RPMI7951 (cell line): ENCODE results near the gene SMARCB1. TPM values are rescaled to one million over a fixed set of nuclear protein-coding genes. Genes with fewer than 3 reads are reported as not detected.
A peak's percentile ranks its signal among the peaks of the same experiment; 100 is the strongest.

Experiments used
- DNase-seq: peaks from one replicate; pipeline ENCODE4 v3.0.0-alpha.2; 2012; ENCODE audit warnings: low read depth
- total RNA-seq: library from RNA; depleted of rRNA; stranded (reverse); fragments of >200 nt; shearing (Covaris generic); gene quantifications from 2 replicates; pipeline ENCODE4 v1.2.3, GENCODE V29; 2014; rRNA removed

Gene SMARCB1
- 72.3 and 77.3 TPM in 2 replicates for total RNA-seq

DNA sequence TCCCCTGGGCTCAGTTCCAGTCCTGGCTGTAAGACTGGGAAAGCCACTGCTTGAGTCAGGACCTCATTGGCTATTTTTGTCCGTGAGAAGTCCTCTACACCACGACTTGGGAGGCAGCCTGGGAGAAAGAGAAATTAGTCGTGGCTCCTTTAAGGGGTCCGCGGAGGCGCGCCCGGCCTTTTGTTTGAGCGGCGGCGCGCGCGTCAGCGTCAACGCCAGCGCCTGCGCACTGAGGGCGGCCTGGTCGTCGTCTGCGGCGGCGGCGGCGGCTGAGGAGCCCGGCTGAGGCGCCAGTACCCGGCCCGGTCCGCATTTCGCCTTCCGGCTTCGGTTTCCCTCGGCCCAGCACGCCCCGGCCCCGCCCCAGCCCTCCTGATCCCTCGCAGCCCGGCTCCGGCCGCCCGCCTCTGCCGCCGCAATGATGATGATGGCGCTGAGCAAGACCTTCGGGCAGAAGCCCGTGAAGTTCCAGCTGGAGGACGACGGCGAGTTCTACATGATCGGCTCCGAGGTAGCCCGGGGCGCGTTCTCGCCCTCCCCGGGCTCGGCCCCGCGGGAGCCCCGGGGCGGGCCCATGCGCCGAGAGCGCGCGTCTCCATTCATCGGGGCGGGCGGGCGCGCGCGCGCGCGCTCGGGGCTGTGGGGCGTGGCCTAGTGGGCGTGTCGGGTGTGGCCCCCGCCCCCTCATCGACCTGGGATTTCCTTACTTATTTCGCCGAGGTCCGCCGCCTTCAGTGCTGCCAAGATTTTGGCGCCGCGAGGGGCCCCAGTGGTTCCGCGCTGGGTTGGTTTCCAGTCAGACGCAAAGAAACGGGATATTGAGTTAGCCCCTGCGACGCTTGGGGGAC is at the start of gene SMARCB1:
TSS of gene SMARCB1 (plus strand) at position 215 of the 848 bp plus-strand sequence. CDS start at position 419, 204 bp downstream.
- DNase-seq, result peak; percentile 95

- DNase-seq, result no peak
Measured at GRCh38 chr22:23737696-23738095, 49.1 kb upstream of the SMARCB1 start.

- peak; percentile 32 for DNase-seq
Measured at GRCh38 chr22:23742505-23743264, 44.1 kb upstream of the SMARCB1 start.

DNA sequence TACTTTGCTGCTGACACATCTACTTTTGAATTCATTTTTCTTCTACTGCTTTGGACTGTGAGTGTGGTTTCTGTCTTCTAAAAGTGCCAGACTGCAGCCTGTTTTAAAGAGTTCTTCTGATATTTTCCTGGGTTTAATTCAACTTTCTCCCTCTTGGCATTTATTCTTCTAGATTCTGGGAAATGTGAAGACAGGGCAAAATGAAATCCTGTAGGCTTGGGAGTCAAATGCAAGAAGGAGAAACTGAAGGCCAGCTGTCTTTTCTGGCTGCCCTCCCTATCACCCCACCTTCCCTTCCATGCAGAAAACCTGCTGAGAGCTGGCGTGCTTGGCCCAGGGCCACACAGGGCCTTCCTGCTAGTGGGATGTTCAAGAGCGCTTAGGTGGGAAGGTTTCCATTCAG is 43.5 kb upstream of the SMARCB1 start:
- no peak for DNase-seq

- DNase-seq, result no peak
Measured at GRCh38 chr22:23744001-23744400, 42.8 kb upstream of the SMARCB1 start.

GRCh38 chr22:23744485-23744884 is 42.3 kb upstream of the SMARCB1 start:
- no peak for DNase-seq

- DNase-seq, result no peak
Measured at GRCh38 chr22:23745791-23746190, 41.0 kb upstream of the SMARCB1 start.

DNA sequence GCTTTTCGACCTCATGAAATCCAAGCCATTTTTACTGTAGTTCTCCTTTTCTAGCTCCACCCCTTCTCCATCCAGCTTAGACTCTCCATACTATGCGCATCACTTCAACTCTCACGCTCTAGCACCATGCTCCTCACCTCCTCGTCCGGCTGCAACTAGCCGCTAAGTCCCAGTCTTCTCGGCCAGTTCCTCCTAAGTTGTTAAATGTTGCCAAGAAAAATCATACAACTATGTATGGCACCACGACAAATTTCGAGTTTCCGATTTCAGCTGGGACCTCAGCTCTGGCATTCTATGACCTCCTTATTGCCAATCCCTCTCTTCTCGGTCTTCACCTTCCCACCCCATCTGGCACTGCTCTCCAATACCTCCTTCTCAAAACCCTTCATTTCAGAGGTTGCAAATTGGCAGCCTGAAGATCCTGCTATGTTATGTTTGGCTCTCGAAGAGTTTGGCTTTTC is 36.9 kb upstream of the SMARCB1 start:
- no peak for DNase-seq

DNA sequence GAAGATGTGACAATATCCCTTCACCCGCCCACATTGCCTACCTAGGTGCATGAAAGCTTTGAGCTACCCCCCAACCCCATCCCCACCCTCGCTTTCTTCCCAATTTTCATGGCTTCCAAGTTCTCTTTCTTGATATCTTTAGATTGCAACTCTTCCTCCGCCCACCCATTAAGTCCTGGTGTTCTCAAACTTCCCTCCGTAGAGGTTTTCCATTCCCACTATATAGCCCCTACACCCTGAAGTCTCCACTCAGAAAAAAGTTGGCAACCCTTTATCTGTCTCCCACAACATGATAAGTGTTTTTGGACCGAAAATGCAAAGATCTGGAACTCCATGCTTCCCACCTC is 36.4 kb upstream of the SMARCB1 start:
- DNase-seq, result no peak

GRCh38 chr22:23750714-23751440 is 35.9 kb upstream of the SMARCB1 start, which contains the start of gene ZNF70:
Gene ZNF70 (minus strand): TSS chr22:23751112. CDS start chr22:23745140, 5,972 bp downstream.
- DNase-seq, result peak; percentile 75

DNA sequence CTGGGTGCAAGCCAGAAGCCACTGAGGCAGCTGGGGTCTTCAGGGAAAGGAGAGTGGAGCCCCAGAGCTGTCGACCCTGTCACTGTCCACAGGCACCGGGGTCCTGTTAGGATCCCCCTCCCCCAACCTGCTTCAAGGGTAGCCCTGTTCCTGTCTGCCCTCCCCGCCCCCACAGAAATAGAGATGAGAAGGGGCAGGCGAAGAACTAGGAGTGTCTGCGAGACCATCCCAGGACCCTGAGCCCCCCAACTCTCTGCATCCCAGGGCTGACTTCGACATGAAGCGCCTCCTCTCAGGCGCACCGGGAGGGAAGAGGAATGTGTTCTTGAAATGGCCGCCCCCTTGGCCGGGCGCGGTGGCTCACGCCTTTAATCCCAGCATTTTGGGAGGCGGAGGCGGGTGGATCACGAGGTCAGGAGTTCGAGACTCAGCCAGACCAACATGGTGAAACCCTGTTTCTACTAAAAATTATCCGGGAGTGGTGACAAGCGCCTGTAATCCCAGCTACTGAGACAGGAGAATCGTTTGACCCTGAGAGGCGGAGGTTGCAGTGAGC is 35.2 kb upstream of the SMARCB1 start:
- DNase-seq, result no peak

DNA sequence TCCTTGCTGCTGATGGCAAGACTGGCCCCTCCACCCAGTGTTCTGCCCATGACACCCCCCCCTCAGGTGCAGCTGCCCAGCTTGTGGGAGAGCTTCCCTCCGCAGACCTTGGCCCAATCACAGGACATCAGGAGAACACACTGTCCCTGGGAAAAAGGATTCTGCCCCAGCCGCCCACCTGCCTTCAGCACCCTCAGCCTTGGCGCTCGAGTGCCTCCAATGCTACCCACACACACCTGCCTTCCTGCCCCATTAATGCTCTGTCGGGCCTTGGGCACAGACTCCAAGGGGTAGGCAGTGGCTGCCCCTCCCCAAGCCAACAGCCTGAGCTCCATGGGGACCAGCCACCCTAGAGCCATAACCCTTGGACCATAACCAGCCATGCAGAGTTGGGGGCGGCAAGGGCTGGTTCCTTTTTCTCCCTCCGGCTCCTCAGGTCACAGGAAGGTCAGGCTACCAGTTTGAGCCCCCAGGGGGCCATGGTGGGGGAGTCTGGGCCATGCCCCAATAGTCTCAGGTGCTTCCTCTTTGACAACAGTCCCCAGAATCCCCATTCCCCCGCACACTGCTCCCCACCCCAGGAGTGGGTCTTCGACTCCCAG is 34.6 kb upstream of the SMARCB1 start:
- no peak for DNase-seq

GRCh38 chr22:23752750-23753149 is 34.0 kb upstream of the SMARCB1 start:
- DNase-seq, result no peak

GRCh38 chr22:23753385-23753784 is 33.4 kb upstream of the SMARCB1 start:
- DNase-seq, result no peak

- DNase-seq, result no peak
Measured at GRCh38 chr22:23754220-23754919, 32.4 kb upstream of the SMARCB1 start, which contains the start of gene VPREB3. Gene VPREB3 (minus strand): TSS chr22:23754425. CDS start chr22:23754363, 62 bp downstream.

GRCh38 chr22:23754980-23755636 is 31.7 kb upstream of the SMARCB1 start:
- no peak for DNase-seq

- no peak for DNase-seq
Measured at GRCh38 chr22:23755711-23756110, 31.1 kb upstream of the SMARCB1 start.

GRCh38 chr22:23756891-23757290 is 29.9 kb upstream of the SMARCB1 start:
- DNase-seq, result no peak

- no peak for DNase-seq
Measured at GRCh38 chr22:23759566-23759965, 27.2 kb upstream of the SMARCB1 start.

DNA sequence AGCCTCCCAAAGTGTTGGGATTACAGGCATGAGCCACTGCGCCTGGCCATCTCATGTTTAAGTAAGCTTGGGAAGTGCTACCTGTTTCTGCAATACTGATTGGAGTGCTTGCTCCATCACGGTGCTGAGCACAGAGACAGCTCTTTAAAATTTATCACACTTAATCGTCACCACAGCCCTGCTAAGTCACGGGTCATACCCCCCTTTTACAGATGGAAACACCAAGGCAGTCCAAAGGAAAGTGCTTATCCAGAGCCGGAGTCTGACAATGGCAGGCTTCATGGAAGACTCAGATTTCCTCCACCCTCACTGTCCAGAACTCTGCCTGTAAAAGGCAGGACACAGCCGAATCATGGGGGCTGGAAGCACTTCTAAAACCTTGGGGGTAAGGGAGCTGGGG is 26.7 kb upstream of the SMARCB1 start:
- DNase-seq, result no peak
